GM18909 (cell line): Measurements from ENCODE around the gene MDGA2.

Source experiments
- ATAC-seq: cut with Tn5 transposase; IDR thresholded peaks from one replicate; pipeline ENCODE4 v1.9.1; 2021; ENCODE audit warnings: mild to moderate bottlenecking; ENCODE audit not compliant: unreplicated experiment, poor library complexity

MDGA2 gene

DNA sequence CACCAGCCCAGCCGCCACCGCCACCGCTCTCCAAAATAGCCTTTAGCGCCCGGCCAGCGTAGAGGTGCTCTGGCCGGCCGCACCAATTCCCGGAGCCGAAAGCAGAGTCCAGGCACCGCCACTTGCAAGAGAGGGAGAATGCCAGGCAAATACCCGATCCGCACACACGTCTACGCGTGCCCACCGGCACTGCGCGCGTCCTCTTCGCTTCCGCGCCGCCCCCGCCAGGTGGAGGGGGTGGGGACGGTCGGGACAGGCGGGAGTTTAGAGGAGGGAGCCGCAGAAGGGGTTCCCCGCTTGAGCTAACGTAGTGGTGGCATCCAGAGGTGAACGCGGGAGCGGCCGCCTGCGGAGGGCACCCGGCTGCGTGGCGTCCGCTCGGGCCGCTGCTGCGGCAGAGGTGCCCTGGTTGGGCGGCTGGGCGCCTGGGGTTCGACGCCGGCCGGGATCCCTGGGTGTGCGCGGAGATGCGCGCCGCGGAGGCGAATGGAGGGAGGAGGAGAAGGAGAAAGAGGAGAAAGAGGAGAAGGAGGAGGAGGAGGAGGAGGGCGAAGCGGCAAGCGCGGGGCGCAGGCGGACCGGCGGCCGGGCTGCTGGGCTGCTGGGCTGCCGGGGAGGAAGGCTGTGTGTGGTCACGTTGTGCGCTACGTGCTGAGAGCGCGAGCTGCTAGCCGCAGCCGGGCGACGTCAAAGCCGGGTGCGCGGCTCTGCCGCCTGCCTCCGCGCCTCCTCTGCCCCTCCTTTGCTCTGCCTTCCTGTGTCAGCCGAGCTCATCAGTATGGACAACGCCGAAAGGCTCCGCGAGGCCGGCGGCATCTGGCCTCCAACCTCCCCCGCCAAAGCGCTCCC lies at the start of gene MDGA2:
MDGA2 (minus strand) TSS at position 140 of the 849 bp plus-strand sequence.
- ATAC-seq: peak; percentile 50

DNA sequence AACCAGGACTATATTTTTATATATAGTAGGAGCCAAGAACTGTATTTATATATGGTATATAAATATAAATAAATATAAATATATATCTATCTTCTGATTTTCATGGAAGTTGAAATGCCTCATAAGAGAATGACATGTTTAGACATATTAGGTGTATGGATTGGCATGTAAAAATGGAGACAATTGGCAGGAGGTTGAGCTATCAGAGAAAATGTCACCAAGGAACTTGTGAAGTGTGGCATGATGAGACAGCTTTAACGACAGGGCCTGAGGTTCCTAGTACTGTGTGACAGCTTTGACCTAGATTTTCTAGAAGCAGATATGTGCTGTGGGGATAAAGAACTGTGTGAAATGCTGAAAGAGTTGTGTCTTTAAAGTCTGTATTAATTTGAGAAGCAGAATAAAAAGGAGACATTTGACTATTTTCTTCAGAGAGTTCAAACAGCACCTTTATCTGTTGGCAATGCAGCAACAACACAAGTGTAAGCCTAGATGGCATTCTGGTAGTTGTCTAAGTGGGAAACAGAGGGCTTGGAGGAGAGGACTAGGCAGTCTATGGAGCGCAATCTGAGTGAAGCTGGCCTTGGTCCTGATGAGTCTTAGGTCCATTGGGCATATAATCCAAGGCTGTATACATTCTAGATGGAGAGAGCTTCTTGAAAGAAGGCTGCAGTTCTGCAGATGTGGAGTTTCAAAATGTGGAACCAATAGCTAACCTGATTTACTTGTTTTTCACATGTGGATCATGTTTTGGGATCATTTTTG lies 47.7 kb upstream of the MDGA2 start:
- ATAC-seq: no peak

DNA sequence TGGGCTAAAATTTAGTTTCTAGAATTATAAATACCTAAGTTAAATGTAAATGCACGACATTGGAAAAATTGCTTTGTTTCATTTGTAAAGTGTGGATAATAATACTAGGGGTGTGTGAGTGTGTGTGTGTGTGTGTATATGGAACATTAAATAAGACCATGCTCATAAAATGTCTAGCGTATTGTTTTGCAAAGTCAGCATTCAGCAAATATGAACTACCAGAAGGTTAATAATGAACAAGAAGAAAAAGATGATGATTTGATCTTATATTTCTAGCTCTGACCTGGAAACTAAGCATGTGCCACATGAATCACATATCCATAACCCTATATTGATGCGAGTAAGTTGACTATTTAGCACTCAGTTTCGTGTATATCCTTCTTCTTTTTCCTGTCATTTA lies 44.9 kb upstream of the MDGA2 start:
- ATAC-seq: no peak

DNA sequence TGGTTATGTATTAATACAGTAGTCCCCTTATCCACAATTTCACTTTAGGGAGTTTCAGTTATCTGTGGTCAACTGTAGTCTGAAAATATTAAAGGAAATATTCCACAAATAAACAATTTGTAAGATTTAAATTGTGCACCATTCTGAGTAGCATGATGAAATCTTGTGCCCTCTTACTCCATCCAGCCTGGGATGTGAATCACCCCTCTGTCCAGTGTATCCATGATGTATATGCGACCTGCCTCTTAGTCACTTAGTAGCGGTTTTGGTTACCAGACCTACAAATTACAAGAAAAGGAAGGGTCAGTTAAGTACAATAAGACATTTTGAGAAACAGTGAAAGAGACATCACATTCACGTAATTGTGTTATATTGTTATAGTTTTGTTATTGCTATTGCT lies 39.9 kb upstream of the MDGA2 start:
- no peak for ATAC-seq

DNA sequence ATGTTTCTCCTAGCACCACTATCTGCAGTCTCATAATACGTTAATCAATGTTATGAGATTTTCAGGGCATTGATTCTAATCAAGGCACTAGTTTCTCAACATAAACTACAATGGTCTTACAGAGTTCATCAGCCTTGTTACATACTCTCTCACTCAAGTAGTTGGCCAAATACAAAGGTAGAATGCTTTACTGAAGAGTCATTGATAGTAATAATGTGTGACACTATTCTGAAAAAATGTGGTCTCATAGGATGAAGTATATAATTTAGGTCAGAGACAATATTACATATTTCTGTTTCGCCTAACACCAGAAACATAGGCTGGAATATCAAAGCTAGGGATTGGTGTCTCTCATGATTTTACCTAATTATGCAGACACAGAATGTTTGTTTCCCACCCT lies 35.2 kb upstream of the MDGA2 start:
- ATAC-seq: no peak

DNA sequence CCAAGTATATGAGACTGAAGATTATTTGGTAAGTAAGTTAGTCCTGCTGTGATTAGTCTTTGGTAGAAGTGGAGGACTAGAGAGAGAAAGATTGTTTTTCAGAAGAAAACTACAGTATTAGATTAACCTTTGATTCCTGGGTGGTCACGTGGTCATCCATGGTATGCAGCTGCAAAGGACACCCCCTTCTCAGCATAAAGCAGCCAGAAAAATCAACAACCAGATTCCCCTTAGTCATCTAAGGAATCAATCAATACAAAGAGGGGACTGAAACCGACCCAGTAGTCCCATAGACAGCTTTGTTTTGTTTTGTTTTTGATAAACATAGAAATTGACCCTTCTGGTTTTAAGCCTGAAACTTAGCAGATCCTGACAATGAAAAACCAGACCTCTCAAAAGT lies 30.3 kb upstream of the MDGA2 start:
- ATAC-seq: no peak

DNA sequence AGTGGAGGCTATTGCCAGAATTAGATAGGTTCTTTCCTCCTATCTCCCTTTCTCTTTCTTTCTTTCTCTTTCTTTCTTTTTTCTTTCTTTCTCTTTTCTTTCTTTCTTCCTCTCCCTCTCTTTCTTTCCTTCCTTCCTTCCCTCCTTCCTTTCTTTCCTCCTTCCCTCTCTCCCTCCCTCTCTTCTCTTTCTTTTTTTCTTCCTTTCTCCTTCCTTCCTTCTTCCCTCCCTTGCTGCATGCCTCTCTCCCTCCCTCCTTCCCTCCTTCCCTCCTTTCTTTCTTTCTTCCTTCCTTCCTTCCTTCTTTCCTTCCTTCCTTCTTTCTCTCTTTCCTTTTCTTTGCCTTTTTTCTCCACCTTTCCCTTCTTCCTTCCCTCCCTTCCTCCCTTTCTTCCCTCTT lies 16.4 kb upstream of the MDGA2 start:
- ATAC-seq: no peak

DNA sequence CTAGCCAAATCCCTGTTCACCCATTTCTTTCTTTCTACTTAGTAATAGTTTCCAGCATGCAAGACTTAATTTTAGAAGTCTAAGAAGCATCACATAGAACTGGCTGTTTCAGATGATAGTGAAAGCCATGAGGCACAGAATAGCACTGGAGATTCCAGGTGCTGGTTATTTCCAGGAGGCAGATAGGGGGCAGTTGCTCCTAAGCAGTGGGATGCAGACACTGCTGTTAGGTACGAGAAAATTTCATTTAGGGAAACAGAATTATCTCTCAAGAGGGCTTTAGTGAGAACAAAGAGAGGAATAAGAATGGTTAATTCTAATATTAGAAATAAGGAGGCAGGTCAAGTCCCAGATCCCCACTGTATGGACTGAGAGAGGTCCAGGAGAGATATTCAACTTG lies 3.6 kb upstream of the MDGA2 start:
- ATAC-seq: no peak

DNA sequence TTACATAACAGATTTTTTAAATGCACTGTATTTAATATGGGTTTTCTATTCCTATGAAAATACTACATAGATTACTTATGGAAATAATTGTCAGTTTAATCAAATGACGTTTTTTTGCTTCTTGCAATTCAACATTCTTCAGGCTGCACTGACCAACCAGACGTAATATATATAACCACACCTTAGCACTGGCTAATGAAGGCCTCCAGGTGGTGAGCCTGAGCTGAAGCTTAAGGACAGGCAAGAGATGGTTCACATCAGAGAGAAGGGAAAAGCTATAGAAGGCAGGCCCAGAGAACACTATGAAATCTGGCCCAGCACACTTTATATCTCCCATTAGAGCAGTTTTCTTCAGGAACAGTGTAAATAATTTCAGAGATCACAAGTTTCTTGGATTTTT lies 2.8 kb upstream of the MDGA2 start:
- no peak for ATAC-seq

DNA sequence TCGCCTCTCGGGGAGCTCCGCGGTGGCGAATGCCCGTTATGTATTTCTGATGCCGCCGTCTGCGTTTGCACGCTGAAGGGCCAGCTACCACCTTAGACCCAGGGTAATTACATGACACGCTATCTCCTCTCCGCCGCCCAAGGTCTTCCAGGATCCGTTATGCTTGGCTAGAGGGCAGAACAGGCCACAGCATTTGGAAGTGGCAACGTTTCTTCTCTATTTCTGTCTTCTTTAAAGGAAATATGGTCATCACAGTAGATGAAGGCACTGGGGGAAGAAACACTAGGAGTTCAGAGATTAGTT lies 861 bp upstream of the MDGA2 start:
- ATAC-seq: no peak

DNA sequence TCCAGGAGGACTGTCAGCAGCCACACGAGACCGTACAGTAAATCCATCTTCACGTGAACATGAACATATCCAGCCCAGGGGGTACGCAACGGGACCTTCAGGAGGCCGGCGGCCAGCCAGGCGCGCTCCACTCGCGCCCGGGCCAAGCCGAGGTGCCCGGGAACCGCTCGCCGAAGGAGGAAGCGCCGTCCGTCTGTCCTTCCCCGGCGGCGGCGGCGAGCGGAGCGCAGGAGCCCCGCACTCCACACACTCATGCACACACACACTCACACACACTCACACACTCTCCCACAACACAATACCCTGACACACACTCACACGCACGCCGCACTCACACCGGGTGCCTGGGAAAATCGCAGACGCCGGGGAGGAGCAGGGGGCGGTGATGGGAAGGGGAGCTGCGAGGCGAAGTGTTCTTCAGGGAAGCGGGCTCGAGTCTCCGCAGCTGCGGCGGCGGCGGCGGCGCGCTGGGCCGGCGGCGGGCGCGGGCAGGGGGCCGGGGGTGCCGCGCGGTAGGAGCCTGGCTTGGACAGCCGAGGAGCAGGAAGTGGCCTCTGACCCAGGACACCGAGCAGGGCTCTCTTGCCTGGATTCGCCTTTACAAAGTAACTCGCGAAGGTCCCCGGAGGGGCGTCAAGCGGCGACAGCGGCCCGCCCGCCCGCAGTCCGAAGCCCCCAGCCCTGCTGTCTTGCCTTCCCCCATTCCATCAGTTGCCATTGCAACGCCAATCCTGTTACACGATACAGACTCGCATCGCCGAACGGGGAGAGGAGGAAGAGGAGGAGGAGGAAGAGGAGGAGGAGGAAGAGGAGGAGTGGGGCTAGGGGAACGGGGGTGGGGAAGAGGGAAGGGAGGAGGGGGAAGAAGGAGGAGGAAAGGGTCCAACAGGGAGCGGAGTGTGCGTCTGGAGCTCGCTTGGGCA lies 601 bp downstream of the MDGA2 start:
- no peak for ATAC-seq

DNA sequence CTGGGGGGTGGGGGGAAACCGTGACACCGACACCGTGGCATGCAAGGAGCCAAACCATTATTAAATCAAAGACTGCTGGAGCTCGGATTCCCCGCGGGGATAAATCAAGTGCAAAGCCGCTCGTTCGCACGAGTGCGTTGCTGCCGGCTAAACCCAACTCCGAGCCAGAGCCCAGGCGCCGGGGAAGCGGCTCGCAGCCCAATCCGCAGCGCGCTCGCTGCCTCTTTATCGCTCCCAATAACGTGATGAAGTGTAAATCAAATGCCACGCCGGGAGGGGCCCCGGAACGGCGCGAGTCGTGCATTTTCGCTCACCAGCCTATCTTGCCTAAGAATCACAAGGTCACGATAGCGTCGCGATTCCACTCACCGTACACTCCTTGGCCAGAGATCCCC lies 1.3 kb downstream of the MDGA2 start:
- no peak for ATAC-seq

DNA sequence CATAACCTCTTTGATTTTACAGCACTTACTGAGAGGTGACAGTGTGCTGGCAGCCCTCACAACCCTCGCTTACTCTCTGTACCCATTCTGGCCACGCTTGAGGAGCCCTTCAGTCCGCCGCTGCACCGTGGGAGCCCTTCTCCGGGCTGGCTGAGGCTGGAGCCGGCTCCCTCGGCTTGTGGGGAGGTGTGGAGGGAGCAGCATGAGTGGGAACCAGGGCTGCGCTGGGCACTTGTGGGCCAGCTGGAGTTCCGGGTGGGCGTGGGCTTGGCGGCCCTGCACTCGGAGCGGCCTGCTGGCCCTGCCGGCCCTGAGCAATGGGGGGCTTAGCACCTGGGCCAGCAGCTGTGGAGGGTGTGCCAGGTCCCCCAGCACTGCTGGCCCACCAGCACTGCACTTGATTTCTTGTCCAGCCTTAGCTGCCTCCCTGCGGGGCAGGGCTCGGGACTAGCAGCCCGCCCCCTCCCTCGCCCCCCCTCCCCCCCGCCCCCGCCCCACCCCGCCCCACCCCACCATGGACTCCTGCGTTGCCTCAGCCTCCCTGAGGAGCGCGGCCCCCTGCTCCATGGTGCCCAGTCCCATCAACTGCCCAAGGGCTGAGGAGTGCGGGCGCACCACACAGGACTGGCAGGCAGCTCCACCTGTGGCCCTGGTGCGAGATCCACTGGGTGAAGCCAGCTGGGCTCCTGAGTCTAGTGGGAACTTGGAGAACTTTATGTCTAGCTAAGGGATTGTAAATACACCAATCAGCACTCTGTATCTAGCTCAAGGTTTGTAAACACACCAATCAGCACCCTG lies 9.9 kb downstream of the MDGA2 start:
- no peak for ATAC-seq

DNA sequence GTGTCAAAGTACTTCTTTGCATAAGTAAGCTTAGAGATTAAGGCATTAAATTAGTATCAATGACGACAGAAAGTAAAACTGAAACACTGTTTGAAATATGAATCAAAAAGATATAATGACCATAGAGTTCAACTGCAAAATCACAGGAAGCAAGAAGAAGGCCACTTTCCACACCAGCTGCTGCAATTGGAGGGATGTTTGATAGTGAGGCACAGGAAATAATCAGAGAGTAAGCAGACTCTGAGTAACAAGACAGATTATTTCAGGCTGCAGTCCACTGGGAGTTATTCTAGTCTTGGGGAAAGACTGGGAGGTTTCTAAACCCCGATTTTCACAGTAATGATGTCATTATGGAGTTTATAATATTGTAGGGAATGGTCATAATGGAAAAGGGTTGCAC lies 12.9 kb downstream of the MDGA2 start:
- no peak for ATAC-seq

DNA sequence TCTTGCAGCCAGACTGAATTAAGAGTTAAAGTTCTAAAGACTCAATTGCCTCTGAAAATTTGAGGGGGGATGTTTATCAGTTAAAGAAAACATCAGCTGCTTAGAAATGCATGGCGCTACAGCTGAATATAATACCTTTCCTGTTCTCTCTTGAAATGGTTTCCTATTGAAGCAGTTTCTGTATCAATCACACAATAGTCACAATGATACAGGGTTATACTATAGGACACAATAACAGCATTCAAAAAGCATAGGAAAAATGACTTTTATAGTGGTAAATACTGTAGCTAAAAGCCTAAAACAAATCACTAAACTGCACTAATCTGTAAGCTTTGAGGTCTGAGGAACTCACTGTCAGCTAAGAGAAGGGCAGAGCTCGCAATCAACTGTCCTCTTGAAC lies 15.2 kb downstream of the MDGA2 start:
- no peak for ATAC-seq

DNA sequence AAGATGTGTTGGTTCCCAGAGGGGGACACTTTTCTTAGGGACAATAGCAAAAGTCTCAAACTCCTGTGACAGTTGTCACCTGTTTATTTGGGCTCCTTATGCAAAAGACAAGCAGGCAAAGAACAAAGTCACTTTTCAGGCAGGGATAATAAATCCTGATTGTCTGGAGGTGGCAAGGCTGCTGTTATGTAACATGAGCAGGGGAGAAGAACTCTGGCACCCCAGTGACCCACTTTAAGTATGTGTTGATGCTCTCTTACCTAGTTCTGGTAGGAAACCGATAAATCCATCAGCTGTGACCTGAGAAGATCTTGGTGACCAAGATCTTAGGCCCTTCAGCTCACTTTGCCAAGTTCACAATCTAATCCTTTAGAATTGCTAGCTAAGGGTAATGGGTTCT lies 17.4 kb downstream of the MDGA2 start:
- no peak for ATAC-seq

DNA sequence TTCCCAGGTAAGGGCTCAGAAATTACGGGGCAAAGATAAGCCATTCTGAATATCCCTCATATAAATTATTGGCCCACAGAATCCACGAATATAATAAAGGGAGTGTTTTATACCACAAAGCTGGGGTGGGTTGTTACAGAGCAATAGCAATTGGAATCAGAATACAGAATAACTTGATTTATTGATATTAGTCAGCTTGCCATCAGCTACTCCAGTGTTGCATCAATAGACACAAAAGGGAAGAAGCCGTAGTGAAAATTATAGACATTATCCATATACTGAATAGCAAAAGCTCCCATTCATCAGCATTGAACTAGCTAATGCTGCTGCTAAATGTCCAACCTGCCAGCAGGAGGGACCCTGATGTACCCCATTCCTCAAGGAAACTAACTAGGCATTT lies 18.3 kb downstream of the MDGA2 start:
- ATAC-seq: no peak

DNA sequence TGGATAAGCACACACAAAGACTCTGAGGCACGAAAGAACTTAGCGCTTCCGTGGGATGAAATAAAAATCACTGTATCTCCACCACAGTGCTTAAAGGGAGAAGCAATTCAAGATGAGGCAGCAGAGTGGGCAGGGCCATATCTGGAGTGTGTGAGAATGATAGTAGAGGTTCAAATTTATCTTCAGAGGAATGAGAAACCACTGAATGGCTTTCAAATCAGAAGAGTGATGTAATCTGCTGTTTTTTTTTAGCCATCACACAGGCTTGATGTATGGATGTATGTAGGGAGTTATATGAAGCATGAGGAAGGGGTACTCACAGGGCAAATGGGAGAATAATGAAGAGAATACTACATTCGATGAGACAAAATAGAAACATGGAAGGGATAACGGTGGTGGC lies 24.1 kb downstream of the MDGA2 start:
- no peak for ATAC-seq

DNA sequence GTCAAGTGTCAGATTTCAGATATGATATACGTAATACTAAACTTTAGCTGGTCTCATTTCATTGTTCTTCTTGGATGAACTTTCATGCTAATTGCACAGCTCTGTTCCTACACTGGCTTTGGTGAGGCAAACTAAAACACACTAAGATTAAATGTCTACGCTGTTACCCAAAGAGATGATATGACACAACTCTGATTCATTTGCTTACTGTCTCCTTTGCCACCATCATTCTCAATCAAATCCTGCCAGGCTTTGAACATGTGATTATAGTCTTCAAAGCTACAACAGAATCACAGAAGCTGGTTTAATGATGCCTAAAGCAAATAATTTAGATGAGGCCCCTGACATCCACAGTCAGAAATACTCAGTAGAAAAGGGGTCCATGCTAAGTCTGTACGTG lies 37.7 kb downstream of the MDGA2 start:
- ATAC-seq: no peak
